Stimulated activated naive CD4-positive, alpha-beta T cell (primary cell): Measurements from ENCODE around the gene TARS2.

Experiments
- DNase-seq, 6 experiments: peaks; one replicate each; lab custom pipeline; 2025; lab: John Stamatoyannopoulos, UW

Gene TARS2

DNA sequence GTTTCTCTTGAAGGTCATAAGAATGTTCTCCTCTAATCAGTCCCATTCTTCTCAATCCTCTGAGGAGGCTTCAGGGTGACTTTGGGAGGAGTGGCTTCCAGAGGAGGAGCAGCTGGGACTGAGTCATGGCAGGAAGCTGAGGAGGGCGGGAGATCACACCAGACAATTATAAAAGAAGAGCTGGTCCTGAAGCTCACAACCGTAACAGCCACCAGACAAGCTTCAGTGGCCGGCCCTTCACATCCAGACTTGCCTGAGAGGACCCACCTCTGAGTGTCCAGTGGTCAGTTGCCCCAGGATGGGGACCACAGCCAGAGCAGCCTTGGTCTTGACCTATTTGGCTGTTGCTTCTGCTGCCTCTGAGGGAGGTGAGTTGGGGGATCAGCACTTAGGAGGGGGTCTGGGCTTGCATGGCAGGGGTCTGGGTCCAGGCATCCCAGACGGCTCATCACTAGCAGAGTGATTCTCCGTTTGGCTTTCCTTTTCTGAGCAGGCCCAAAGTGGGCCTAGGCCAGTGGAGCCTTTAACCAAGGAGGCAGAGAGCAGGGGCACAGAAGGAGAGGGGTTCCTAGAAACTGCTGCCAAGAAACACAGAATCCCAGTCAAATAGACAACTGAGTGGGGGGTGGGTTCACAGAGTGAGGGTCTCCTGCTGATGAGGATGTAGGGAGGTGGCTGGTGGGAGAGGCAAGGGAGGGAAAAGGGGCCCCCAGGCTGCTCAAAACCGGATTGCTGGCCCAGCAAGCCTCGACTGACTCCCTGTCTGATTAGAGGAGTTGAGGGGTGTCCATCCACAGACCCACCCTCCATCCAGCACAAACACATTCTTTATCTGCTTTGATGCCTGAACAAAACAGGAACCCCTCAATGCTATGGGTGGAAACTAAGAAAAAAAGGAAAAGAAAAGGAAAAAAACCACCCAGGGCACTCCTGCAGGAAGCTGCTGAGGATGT lies 21.0 kb downstream of the TARS2 start, which contains the start of gene ECM1:
Gene ECM1, plus strand, starts transcription at position 198 of the 953 bp plus-strand sequence. Its CDS starts 101 bp downstream, at position 299.
- no peak for DNase-seq

DNA sequence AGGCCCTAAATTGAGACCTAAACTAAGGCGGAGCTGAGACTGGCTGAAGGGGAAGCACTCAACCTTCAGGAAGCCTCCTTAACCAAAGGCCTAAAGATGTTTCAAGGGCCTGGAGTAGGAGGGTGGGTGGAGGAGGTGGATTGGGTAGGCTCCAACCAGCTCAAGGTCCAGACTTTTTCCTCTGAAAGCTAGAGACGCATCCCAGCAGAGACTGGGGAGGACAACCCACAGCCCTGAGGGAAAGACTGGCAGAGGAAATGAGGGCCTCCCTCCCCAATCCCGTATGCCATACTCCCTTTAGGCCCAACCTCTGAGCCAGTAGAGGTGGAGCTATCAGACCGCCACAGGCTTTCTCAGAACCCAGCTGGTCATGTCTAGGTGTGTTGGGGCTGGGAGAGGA lies 21.8 kb downstream of the TARS2 start:
- no peak for DNase-seq

DNA sequence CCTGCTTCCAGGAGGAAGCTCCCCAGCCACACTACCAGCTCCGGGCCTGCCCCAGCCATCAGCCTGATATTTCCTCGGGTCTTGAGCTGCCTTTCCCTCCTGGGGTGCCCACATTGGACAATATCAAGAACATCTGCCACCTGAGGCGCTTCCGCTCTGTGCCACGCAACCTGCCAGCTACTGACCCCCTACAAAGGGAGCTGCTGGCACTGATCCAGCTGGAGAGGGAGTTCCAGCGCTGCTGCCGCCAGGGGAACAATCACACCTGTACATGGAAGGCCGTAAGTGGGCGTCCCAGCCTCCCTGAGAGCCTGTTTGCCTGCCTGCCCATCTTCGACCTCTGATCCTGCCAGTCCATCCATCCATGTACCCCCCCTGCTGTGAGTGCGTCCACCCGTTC lies 24.3 kb downstream of the TARS2 start:
- DNase-seq, result no peak

DNA sequence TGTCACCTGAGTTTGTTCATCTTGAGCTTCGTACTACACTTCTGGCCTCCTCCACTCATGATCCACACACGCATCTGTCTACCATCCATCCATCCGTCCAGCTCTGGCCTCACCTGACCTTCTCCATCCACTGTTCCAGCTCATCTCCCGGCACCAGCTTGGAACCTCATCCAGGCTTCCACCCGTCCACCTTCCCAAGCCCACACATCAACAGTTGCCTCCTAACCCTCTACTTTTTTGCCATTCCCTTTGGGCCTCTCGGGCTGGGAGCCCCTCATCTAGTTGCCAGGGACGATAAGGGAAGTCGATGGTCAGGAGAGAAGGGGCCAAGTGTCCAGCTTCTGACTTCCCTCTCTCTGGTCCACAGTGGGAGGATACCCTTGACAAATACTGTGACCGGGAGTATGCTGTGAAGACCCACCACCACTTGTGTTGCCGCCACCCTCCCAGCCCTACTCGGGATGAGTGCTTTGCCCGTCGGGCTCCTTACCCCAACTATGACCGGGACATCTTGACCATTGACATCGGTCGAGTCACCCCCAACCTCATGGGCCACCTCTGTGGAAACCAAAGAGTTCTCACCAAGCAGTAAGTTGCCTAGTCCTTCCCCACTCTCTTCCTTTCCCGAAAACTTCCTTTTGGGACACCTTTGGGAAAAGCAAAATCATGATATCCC lies 24.9 kb downstream of the TARS2 start:
- no peak for DNase-seq

DNA sequence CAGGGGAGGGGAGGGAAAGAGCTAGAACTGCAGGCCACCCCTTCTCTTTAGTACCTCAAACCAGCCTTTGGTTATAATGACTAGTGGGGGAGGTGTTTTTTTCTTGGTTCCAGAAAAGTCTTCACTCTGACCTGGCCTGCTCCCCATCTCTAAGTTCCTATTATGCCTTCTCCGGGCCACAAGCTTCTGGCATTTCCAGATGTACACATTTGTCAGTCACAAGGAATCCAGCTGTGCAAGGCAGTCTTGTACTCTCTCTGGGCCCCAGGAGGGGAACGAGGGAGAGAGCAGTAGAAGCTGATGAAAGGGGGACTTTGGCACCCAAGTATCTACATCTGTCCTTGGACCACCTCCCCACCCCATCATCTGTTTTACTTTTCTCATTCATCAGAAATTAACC lies 25.6 kb downstream of the TARS2 start:
- no peak for DNase-seq

DNA sequence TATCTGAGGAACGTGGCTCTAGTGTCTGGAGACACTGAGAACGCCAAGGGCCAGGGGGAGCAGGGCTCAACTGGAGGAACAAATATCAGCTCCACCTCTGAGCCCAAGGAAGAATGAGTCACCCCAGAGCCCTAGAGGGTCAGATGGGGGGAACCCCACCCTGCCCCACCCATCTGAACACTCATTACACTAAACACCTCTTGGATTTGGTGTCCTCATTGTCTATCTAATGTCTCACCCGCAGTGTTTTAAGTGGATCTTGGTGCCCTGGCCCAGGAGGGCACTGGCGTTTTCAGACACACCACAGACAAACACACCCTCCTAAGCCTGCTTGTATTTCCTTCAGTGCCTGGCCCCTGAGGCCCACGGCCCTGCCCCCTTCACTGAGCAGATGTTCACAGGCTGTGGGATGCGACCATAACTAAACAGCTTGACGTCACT lies 26.2 kb downstream of the TARS2 start:
- DNase-seq, result no peak

DNA sequence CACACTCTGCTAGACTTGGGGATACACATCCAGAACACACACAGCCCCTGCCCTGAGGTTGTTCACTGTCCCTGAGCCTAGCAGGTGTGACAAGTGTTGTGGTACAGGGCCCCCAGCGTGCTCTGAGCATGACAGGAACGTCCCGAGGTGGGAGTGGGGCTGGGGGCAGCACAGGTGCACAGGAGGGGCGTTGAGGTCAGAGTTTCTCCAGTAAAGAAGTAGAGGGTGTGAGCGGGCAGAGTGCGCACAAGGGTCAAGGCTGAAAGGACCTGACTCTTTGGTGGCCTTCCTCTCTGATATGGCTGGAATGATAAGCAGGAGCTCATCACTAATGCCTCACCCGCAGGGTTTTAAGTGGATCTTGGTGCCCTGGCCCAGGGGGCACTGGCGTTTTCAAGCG lies 27.0 kb downstream of the TARS2 start:
- DNase-seq, result no peak

DNA sequence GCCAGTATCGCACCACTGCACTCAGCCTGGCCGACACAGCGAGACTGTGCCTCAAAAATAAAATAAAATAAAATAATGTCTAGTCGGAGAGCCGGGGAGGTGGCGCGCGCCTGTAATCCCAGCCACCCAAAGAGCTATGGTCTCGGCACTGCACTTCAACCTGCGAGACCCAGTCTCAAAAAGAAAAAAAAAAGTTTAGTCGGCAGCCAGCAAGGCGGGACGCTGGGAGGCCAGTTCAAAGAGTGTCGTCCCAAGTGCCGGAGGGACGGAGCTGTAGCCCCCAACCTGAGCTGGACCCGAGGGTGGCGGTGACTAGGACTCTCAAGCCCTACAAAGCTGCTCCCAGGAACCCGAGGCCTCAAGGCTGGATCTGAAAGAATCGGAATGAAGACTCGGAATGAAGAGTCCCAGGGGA lies 27.7 kb downstream of the TARS2 start:
- no peak for DNase-seq

DNA sequence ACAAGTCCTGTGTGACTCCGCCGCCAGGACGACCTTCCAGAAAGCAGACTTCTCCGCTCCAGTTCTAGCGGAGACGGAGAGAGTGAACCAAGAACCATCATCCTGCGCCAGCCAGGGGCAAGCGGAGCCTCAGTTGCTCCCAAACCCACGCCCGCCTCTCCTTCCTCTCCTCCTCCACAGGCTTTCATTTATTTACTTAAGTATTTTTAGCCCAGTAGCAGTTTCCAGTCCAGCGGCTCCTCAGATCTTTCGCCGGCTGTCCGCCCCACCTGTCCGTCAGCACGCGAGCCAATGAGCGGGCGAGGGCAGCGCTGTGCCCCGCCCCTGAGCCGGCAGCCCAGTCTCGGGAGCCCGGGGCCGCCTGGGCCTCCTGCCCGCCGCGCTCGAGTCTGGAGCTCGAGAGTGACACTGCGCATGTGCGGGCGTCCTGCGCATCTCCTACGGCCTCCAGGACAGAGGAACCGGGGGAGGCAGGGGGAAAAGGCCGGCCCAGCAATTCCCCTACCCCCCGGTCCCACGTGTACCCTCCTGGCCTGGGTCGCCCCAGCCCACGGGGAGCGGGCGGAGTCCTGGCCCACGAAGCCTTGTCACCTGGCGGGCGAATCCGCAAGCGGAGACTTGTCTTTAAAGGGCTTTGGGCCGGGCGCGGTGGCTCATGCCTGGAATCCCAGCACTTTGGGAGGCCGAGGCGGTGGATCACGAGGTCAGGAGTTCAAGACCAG lies 28.3 kb downstream of the TARS2 start, which contains the start of gene FALEC:
Gene FALEC, plus strand, starts transcription at position 425 of the 722 bp plus-strand sequence.
- peak; percentile 71 to 89 (median 81) for DNase-seq

DNA sequence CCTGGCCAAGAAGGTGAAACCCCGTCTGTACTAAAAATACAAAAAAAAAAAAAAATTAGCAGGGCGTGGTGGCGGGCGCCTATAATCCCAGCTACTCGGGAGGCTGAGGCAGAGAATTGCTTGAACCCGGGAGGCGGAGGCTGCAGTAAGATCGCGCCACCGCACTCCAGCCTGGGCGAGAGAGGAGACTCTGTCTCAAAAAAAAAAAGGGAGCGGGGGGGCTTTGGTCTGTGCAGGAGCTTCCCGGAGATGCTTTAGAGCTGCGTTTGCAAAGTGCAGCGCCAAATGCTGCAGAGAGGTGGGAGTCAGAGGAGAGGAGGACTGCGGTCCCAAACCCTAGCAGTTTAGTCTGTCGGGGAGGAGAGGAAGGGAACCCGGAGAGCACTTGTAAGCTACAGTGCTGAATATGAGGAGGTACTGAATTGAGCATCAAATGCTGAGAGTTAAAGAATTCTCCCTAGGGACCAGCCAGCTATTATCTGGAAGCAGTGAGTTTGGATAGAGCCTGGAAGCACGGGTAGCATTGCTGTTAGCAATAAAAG lies 28.9 kb downstream of the TARS2 start:
- peak in 2 of 6 experiments; percentile 38 to 41 for DNase-seq

DNA sequence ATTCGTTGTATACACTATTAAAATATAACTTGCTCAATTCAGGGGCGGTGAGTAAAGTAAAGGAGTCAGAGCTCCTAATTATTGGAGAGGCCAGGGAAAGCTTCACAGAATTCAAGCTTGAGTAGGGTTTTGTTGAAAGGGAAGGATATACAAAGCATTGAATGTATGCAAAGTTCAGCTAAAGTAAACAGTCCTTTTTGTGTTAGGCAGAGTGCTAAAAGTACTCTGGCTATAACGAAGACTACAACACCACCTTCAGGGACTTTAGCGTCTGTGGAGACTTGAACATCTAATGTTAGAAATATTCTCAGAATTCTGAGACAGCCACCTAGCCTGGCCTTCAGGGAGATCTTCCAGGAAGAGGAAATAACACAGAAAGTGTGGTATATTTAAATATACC lies 29.4 kb downstream of the TARS2 start:
- DNase-seq, result no peak

DNA sequence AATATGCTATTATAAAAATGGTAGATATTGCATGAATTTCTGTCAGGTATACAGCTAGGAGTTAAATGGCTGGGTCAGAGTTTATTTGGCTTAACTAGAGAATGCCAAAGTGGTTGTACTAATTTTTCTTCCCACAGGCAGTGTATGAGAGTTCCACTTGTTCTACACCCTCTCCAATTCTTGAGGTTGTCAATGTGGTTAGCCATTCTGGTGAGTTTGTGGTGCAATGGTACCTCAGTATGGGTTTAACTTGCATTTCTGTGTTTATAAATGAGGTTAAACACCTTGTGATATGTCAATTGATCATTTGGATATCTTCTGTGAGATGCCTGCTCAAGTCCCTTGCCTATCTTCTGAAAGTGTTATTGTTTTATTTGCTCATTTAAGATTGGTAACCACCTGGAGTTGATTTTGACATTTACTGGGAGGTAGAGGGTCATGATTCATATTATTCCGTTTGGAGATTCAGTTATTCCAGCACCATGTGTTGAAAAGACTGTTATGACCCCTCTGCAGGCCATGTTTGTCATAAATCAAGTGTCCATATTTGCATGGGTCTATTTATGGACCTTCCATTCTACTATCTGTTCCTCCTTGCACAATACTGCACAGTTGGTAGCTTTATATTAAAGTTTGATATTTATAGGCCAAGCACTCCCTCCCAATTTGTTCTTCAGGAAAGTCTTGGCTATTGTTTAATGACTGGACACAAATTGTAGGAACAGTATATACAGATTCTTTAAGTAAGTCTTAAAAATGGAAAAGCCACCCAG lies 34.2 kb downstream of the TARS2 start:
- no peak for DNase-seq

DNA sequence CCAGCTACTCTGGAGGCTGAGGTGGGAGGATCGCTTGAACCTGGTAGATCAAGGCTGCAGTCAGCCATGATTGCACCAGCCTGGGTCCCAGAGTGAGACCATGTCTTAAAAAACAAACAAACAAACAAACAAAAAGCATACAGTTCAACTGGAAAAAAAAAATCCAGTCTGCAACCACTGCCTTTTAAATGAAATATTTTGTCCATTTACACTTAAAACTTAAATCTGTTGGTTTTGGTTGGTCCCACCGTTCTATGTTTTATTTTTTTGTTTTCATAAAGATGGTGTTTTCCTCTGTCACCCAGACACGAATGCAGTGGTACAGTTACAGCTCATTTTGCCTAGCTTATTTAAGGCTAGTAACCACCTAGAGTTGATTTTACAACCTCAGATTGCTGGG lies 38.1 kb downstream of the TARS2 start:
- no peak for DNase-seq

DNA sequence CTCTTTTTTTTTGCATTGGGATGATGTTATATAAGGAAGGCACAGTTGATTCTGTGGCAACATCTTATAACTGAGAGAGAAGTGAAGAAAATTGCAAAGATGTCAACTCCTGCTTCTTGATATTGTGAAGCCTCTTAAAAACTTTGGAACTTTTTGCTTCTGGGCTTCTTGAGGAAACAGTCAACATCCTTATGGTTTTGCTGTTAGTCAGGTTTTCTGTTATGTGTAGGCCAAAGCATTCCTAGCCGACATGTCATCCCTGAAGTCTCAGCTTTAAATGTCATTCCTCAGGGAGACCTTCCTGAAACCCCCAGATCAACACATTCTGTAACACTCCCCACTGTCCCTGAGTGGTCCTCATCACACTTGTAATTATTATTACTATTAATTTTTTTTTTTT lies 41.0 kb downstream of the TARS2 start:
- DNase-seq, result no peak

DNA sequence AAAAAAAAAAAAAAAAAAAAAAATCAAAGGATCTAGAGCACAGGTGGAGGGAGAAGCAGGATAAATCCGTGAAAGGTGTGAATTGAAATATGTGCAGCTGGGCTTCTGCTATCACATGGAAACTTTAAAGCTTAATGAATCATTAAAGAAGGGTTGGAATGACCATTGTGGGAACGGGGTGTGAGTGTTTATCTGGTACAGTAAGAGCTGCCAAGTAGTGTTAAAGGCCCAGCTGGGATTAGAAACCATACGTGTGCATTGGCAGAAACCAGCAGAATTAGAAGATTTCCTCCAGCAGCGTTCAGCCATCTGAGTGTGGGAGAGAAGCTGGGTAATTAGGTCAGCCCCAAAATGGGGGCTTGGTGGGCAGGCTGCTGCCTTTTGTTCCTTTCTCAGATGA lies 41.8 kb downstream of the TARS2 start:
- DNase-seq, result no peak

DNA sequence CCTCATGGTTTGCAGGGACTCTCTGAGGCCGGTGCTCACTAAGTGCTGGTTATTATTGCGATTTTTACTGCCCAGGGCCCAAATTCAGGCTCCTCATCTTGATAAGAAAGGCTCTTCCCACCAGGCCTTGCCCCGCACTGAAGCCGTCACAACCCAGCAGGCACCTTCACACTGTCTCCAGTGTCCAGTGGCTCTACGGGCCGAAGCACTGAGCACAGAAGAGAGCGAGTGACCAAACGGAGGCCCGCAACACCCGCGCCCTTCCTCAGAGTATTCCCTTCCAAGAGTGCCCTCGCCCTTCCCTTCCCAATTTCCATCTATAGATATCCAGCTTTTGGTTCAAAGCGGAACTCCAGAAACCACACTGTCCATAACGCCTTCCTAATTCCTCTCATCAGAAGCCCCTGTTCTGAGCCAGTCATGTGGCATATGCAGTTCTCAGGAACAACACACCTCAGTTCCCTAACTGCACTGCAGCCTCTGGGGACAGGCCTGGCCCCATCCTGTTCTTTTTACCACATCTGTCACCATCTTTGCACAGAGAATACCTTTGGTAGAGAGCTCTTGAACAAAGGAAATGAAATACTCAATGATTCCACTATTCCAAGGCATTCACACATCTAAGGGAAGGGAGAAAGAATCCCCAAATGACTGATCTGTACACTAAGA lies 43.4 kb downstream of the TARS2 start:
- DNase-seq, result no peak

DNA sequence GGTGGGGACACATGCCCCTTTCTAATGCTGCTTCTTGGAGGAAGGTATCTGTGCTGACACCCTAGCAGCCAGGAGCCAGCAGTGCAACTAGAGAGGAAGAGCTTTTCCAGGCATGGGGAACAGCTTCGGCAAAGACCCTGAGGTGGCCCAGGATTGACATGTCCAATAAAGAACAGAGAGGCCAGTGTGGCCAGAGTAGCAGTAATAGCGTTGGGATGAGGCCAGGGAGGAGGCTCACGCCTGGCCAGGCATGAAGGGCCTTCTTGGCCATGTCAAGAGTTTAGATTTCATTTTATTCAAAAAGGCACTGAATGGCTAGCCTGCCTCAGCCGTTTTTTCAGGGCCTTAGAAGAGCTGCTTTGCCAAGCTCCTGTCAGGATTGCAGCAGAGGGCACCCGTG lies 45.6 kb downstream of the TARS2 start:
- DNase-seq, result no peak

DNA sequence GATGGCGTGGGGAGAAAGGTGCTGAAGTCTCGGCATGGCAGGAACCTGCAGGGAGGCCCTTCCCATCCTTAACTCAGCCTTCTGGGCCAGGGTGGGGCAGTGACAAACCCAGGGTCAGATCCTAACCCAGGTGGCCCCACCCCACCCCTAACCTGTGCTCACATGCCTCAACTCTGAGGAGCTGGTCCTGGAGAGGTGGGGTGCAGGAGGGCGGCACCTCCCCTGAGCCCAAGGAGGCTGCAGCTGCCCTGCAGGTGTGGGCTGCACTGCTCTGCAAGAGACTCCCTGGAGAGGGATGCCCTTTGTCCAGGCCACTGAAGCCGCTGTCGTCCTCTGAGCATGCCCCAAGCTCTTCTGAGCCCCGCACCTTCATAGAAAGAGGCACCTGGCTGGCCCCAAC lies 46.8 kb downstream of the TARS2 start:
- no peak for DNase-seq

DNA sequence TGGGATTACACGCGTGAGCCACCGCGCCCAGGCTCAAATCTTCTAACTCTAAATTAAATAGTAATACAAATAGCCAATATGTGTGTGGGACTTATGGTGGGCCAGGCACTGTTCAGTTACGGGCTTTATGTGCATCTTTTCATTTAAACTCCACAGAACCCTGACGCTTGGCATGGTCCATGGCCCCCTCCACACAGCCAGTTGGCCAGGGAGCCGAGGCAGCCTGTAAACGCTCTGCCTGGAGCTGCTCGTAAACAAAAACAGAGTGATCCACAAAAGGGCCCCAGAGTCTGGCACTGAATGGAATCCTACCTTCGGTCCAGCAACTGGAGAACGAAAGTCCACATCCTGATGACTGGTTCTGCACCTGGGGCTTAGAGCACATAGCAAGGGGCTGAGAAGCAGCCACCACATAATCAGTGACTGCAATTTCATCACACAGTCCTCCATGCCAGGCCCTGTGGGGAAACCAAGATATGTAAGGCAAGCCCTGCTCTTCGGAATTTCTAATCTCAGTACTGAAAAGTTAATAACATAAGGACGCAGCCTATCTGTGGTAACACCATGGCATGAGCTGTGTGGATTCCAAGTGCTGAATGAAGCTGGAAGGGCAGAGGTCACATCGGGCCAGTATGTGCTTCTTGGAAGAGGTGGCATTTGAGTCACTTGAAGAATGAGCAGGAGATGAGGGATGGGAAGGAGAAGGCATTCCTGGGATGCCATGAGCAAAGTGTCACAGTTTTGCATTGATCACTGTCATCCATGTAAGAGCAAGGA lies 48.5 kb downstream of the TARS2 start:
- DNase-seq, result no peak
